DMS53 (cell line): Measurements from ENCODE around the gene SLC6A9.

Source experiments
- DNase-seq: peaks from one replicate; lab custom pipeline; 2025; lab: John Stamatoyannopoulos, UW

The SLC6A9 gene

DNA sequence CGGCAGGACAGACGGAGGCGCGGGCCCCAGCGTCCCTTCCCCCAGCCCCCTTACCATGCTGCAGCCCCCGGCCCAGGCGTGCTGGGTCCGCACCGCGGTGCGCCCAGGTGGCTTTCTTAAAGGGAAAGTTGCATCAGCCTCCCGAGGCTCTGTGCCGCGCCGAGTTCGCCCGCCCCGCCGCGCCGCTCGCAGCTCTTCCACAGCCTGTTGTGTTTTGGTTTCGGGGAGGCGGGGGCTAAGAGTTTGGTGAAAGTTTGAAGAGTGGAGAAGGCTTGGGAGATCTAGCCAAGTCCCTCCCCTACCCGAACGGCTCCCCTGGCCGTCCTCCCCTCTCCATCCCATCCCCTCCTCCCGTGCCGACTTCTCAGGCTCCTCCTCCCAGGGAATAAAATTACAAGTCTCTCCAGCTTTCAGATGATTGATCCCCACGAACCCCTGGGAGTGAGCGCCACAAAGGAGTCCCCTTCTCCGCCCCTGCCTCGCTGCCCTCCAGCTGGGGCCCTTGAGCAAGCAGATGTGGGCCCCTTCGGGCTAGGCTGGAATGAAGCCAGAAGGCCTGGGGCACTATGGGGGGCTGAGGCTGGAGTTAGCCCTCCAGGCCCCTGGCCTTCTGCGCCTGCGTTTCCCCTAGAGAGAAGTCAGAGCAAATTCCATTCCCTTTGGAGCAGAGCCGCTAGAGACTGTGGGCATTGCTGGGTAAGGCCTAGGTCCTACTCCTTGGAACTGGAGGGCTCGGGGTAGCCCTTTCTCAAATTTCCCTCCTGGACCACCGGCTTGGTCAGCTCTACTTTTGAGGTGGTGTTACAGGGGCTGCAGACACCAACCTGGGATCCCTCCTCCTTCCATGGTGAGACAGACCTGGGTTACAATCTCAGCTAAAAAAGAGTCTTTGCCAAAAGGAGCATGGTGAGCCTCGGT, at the start of gene SLC6A9:
TSS of gene SLC6A9 (minus strand) at position 211 of the 918 bp plus-strand sequence. CDS start 7,185 bp downstream, outside the sequence.
- peak; percentile 73 for DNase-seq

DNA sequence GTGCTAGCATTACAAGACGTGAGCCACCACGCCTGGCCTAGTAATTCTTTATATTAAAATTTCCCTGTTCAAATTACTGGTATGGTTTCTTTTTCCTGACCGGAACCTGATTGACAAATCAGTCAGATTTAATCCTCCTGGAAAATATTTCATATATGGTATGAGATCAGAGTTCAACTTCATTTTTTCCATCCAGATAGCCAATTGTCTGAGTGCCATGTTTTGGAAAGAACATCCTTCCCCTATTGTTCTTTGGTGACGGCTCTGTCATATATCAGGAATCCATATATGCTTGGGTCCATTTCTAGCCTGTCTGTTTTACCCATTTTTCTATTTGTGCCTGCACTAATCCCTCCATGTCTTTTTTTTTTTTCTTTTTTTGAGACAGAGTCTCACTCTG, 48.3 kb upstream of the SLC6A9 start:
- no peak for DNase-seq

DNA sequence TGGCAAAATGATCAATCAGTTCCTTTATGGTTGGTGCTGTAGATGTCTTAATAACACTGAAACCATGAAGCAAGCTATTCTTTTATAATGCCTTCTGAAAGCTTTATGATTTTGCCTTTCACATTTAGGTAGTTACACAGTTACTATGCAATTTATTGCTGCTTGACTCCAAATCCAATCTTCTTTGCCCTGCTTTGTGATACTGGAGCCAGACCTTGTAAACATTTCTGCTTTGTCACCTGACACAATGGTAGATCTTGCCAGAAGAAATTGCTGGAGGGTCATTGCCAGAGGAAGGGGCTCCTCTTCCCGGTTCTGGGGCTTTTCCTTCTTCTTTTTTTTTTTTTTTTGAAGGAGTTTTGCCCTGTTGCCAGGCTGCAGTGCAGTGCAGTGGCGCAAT, 46.8 kb upstream of the SLC6A9 start:
- no peak for DNase-seq

DNA sequence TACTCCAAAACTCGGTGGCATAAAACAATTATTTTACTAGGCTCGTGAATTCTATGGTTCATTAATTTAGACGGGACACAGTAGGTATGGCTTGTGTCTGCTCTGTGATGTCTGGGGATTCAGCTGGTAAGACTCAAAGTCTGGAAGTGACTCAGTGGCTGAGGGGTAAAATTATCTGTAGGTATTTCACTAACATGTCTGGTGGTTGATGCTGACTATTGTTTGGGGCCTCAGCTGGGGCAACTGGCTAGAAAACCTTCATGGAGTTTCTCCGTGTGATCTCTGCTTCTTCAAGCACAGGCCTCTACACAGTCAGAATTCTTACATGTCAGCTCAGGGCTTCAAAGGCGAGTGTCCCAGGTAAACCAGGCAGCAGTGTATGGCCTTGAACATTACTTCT, 46.2 kb upstream of the SLC6A9 start:
- no peak for DNase-seq

DNA sequence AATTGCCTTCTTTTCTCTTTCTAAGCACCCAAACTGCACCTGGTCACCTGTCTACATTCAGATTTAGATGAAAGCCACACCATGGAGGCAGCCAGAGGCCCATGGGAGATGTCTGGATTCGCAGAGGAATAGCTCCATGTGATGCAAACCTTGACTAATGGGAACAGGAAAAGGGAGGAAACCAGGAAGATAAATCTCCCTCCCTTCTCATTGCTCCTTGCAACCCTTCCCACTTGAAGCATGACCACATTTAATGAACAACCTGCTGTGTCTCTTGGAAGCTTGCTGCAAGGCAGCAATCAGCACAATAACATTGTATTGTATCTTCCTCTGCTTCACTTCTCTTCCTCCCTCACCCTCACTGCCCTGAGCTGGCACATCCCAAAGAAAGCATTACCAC, 44.8 kb upstream of the SLC6A9 start:
- no peak for DNase-seq

DNA sequence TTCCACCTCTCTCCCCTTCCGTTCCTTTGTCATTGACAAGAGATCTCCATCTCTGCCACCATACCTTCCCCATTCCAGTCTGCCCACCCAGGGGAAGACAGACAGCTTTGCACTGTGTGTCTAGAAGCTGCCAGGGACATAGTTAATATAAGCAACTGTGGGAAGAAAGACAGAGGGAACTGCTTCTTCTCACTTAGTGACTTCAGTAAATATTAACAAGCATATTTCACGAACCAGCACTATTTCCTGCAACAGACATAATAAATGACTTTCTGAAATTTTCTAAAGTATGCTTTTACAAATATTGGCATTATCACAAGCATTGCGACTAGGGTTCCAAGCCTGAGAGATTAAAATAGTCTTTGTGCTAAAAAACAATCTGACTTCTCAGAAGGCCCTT, 43.2 kb upstream of the SLC6A9 start:
- DNase-seq = no peak

DNA sequence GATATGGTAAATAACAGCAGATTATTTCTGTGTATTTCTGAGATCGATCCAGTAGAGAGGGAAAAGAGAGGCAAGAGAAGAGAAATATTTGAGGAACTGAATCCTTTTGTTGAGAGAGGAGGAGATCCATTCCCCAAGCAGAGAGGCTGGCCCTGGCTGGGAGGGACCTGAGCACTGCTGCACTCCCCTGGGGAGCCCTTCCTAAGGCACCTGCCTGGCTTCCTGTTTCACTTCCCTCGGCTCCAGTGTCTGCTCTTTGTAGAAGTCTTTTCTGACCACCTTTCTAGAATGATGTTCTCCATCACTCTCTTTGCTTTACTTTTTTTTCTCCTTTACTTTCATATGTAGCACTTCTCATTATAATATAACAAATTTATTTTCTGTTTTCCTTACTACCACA, 42.3 kb upstream of the SLC6A9 start:
- no peak for DNase-seq

DNA sequence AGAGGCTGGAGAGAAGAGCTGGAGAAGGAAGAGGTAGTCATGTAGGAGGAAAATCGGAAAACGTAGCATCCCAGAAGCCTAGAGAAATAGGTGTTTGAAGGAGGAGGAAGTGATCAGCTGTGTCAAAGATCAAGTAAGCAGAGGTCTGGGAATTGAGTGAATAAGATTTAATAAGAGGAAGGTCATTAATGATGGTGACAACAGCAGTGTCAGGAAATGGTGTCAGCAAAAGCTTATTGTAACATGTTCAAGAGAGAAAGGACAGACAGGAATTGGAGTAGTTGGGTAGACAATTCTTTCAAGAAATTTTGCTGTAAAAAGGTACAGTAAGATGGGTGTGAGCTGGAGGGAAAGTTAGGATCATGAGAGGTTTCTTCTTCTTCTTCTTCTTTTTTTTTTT, 41.6 kb upstream of the SLC6A9 start:
- no peak for DNase-seq

DNA sequence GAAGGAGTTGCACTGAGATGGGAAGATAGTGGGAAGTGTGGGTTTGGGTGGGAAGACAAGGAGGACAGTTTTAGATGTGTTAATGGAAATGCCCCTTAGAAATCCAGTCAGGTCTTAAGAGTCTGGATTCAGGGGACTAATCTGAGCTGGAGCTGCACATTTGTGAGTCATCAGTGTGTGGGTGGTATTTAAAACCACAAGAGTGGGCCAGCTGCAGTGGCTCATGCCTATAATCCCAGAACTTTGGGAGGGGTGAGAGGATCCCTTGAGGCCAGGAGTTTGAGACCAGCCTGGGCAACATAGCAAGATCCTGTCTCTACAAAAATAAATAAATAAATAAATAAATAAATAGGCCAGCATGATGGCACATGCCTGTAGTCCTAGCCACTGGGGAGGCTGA, 40.9 kb upstream of the SLC6A9 start:
- no peak for DNase-seq

DNA sequence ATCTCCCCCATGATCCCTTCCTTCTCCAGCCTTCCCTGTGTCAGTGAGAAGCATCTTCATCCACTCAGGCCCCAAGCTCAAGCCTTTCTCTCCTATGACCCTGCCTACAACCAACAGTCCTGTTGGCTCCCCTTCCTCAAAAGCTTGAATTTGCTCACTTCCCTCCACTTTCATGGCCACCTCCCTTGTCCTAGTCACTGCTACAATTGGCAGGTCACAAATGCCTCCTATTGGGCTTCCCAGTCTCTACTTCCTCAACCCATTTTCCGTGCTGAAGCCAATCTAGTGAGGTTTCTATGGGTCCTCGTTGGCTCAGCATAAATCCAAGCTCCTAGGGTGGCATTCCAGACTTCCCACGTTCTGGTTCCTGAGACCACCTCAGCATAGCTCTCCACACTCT, 40.2 kb upstream of the SLC6A9 start:
- no peak for DNase-seq

DNA sequence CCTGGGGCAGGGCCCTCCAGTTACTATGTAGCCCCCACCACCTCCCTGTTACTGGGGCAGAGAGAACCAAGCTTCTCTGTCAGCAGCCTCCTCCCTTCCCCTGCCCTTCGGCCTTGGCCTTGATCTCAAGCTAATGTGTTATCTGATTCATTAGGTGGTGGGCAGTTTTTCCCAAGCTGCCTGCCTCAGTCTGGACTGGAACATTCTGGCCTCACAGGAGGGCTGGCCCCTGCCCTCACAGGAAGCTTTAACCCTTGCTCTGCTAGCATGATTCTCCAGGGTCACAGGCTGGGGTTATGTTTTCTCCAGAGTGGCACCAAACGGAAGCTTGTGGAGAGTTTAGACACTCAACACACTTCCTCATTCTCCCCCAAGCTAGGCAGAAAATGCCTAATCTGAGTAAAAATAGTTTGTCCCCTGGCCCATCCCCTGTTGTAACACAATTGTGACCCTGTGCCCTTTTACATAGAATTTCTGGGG, 37.2 kb upstream of the SLC6A9 start:
- no peak for DNase-seq

DNA sequence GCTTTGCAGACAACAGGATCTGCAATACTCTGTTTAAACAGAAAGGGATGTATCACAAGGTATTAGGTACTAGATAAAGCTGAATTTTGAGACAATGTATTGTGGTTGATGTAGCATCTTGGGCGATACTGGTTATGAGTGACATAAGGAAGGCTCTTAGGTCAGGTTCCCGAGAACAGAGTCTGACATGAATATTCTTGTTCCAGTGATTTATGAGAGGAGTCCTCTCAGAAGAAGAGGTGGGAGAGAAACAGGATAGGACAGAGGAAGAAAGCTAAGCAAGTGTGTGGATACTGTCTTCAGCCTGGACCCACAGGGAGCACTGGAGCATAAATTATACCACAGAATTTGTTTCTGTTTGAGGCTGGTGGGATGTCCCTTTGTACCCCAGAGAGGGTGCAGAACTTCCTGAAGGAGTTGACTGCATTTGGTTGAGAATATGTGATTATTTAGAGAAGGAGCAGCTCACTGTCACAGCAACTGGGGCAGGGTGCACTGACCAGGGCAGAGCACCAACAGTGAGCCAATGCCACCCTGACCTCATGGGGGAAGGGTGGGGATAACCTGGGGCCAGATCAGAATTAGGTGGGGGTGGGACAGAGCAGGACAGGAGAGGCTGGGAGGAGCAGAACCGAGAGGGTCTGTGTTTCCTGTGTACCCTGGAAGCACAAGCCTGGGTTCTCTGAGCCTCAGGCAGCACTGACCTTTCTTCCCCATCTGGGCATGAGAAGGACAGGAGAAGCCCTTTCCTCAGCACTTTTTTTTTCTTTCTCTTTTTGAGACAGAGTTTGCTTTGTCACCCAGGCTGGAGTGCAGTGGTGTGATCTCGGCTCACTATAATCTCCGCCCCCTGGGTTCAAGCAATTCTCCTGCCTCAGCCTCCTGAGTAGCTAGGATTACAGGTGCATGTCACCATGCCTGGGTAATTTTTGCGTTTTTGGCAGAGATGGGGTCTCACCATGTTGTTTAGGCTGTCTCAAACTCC, 36.3 kb upstream of the SLC6A9 start:
- no peak for DNase-seq

DNA sequence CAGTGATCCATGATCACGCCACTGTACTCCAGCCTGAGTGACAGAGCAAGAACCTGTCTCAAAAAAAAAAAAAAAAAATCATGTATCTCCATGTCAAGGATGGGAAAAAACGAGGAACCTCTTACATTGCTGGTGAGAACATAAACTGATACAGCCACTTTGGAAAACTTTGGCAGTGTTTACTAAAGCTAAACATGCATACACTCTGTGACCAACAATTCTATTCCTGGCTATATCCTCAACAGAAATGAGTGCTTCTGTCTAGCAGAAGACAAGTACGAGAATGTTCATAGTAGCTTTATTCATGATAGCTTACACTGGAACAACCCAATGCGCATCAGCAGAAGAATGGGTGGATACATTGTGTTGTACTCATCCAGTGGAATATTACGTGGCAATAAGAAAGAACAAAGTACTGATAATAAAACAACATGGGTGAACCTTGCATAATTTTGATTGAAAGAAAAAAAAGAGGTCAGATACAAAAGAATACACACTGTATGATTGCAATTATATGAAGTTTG, 31.5 kb upstream of the SLC6A9 start:
- no peak for DNase-seq

DNA sequence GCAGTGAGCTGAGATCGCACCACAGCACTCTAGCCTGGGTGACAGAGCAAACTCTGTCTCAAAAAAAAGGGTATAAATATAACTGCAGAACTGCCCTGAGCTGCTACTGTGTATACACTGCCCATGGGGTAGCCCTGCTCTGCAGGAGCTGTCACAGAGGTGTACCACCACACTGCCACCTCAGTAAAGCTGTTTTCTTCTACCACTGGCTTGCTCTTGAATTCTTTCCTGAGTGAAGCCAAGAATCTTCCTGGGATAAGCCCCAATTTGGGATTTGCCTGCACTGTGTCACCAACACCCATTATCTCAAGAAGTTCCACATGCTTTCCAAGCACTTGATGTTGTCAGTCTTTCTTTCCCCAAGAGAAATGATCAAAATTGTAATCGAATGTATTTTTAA, 30.6 kb upstream of the SLC6A9 start:
- no peak for DNase-seq

DNA sequence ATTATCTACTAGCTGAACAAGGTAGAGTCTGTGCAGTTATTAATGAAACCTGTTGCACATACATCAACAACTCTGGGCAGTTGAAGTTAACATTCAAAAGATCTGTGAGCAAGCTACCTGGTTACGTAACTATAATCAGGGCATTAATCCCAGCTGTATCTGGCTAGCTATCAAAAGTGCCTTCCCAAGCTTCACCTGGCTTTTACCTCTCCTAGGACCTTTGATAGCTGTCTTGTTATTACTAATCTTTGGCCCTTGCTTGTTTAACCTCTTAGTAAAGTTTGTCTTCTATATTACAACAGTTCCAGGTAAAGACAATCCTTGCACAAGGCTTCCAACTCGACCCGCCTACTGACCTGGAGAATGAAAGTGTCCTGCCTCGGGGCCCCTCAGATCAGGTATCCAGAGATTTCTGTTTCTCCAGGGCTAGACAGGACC, 29.6 kb upstream of the SLC6A9 start:
- no peak for DNase-seq

DNA sequence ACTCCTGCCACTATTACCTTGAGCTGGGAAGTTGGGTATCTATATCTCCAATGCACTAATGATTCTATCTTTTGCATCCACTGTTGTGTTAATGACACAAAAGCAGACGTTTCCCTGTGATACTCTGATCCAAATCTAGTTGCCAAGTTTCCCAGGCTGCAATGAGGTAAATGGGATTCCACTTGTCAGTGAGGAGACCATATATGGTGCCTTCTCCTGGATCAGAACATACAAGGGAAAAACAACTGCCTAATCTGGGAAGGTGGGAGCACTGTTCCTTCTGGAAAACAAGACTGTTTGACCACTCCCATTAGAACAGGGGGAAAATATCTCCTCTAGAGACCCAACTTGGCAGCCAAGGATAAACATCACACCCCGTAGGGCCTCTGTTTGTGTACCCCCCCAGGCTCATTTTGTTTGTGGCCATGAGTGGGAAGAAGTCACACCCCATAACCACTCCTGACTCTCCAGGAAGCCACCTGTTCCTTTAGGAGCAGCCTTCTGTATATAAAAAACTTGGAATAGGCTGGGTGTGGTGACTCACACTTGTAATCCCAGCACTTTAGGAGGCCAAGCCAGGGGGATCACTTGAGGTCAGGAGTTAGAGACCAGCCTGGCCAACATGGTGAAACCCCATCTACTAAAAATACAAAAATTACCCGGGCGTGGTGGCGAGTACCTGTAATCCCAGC, 28.5 kb upstream of the SLC6A9 start:
- DNase-seq = peak; percentile 25

DNA sequence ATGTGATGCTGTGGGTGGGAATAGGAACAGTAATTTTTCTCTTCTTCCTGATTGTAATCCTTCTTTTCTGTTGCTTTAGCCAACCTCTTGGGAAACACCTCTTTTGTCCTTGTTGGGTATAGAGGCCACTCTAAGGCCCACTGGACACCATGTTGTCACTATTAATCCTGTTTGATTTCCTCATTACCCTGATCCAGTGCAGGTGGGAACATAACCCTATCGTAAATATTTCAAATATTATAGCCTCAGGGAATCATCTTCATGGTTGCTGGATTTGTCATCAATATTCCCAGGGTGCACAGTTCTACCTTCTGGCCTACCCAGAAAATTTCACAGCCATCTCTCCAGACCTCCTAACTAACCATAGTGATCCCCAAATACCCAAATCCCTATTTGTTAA, 27.9 kb upstream of the SLC6A9 start:
- no peak for DNase-seq

DNA sequence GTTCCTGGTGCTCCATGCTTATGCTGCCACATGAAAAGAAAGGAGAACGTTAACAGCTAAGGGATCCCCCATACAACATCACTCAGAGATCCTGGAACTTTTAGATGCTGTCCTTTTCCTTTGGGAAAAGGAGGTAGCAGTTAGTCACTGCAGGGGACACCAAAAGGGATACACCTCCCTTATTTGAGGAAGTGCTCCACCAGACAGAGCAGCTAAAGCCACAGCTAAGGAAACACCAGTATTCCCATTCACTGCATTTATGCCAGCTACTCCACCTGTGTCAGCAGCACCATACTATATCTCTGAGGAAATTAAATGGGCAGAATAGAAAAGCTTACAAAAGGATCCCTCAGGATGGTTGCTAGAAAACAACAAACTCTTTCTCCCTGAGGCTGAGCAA, 26.0 kb upstream of the SLC6A9 start:
- no peak for DNase-seq

DNA sequence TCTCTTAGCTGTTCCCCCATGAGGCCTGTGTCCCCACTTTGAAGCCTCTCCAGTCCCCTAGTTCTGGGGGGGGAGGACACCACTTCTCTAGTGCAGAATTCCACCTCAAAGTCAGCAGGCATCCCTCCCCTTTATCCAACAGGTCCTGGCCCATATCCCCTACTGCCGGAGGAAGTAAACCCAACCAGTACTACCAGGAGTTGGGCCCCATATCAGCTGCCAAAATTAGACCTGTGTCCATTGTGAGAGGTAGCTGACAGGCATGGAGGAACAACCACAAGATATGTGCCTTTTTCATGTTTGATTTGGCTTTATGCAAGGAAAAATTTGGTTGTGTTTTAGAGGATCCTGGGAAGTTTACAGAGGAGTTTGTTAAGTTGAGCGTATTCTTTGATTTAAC, 22.1 kb upstream of the SLC6A9 start:
- no peak for DNase-seq

DNA sequence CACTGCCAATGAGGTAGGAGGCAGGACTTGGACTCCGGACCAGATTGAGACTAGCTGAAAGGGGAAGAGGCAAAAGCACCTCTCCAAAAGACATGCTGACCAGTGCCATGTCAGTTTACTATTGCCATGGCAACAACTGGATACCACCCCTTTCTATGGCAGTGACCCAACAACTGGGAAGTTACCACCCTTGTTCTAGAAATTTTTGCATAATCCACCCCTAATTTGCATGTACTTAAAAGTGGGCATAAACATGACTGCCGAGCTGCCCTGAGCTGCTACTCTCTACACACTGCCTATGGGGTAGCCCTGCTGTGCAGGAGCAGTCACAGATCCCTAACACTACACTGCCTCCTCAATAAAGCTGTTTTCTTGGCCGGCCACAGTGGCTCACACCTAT, 19.0 kb upstream of the SLC6A9 start:
- DNase-seq = no peak

DNA sequence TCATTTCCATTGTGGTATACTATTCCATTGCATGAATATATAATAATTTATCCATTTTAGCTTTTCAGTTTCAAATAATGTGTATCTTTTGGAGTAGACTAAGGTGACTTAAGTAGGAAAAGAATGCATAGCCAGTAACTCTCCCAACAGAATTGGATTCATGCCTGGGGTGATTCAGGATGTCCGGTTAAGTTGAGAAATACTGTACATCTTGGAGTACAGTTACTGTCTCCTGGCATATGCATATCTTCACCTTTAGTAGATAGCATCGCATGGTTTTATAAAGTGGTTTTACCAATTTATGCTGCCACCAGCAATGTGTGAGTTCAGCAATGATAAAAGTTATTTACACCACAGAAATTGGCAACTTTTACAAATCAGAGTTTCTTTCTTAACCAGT, 18.6 kb upstream of the SLC6A9 start:
- no peak for DNase-seq
